Measurements from ENCODE around the gene FGD3.

FGD3 gene

DNA sequence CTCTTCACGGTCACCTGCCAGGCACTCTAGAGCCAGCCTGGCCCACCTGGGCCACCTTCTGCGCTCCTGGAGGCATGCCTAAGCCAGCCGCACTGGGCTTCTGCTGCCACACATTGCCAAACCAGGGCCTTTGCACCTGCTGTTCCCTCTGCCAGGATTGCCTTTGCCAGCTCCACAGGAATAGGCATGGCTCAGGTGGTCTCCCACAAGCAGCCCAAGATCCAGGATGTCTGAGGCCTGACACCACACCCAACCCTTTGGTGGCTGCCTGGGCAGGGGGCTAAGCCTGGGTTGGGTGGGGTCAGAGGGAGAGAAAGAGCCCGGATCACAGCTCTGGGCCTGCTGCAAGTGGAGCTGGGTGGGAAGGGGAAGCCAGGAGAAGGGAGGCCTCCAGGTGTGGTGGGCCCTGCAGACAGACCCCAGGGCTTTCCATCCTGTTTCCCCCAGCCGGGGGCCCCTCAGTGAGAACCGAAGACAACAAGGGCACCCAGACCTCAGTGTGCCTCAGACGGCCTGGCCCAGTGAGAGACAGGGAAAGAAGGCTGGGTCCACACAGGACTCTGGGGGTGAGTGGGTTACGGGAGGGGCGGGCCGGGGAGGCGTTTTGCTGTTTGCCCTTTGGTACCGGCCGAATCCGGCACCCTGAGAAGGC lies 110.5 kb downstream of the FGD3 start:
- no peak for DNase-seq

DNA sequence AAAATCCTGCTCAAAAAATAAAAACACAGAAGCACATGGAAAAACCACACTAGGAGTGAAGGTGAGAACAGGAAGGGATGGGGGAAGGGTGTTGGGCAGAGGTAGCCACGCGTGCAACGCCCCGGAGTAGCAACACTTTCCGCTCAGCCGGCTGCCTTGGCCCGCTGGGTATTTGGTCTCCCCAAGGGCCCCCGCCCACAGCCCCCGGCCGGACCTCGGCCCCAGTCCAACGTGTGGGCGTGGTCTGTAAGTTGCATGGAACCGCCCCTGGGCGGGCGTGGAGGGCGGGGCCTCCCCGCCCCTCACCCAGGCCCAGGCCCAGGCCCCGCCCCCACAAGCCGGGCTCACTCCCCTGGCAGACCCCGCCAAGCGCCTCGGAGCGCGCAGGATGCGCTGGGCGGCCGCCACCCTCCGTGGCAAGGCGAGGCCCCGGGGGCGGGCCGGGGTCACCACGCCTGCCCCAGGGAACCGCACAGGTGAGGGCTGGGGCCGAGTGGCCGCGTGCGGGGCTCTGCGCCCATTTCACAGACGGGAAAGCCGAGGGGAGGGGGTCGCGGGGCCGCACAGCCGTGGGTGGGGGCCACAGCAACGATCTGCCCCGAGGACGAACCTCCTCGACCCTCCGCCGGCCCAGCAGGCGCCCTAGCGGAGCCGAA lies 111.2 kb downstream of the FGD3 start, which contains the start of gene SUSD3:
SUSD3 (plus strand) TSS at position 347 of the 656 bp plus-strand sequence; CDS start at position 389, 42 bp downstream.
- DNase-seq: peak; percentile 71

DNA sequence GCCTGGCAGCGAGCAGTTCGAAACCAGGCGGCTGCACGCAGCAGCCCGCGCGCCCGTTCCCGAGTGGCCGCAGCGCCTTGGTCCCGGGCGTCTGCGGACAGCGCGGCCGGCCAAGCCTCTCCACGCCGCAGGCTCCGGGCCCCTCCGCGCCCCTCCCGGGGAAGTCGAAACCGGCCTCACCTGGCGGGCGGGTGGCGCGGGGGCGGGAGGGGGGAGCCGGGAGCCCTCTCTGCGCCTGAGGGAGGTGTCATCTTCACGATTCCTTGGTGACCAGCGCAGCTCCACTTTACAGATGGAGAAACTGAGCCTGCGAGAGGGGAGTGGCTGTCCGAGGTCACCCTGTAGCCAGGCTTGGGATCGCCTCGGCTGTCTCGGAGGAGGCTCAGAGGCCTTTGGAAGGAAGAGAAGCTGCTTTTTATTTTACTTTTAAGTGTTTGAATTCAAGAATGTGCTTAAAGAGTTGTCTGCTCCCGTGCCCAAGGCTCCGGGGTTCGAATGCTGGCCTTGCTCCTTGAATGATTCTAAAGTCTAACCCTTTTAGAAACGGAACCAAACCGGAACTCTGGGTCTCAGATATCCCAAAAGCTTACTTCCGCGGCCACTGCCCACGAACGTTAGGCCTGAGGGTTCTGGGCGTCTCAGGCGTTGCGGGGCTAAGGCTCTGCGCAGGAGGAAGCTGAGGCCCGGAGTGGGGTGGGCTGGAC lies 111.8 kb downstream of the FGD3 start:
- DNase-seq: peak; percentile 34

DNA sequence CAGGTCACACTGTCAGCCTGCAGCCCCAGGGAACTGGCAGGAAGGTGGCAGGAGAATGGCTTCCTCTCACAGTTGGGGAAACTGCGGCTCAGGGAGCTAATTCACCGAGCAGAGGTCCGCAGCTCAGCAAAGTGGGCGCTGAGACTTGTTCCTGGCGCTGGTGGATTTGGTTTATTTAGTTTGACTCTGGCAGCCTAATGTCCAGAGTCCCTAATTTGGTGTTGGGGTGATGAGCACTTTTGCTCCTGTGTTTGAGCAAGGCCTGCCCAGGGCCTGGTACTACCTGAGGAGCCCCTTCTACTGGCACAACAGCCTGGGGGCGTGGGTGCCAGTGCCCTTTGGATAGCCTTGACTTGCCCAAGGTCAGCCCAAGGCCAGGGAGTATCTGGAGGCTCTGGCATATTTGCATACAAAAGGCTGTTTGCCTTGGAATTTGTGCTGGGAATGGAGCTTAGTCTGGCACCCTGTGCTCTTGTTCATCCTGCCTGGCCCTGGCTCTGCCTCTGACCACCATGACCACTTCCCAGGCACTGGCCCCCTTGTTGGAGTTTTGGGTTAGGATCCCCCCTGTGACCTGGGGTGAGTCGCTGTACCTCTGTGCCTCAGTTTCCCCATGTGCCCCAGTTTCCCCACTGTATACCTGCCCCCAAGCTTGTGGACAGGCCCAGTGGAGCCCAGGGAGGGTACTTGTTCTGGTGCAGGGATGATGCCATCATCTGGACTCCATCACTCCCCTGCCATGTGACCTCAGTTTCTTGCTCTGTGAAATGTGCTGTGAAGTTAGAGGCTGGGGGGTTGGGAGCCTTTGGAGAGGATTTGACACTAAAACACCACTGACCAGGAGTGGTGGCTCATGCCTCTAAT lies 112.6 kb downstream of the FGD3 start:
- DNase-seq: no peak

DNA sequence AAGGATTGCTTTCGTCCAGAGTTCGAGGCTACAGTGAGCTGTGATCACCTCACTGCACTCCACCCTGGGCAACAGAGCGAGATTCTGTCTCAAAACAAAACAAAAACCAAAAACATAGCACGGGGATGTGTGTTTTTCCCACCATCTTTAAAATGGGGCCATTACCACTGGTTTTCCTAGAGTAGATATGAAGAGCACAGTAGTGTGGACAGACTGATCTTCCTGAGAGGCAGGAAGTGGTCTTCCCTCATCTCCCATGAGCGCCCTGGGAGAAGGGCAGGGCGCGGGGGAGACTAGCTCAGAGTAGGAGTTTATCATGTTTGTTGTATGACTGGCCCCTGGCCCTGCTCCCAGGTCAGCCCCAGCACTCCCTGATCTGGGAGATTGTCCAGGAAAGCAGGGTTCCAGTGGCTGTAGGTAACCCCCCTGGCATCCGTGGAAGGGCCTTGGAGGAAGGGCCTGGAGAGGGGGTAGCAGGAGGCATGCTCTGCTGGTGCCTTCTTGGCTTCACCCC lies 113.5 kb downstream of the FGD3 start:
- DNase-seq: peak; percentile 53

DNA sequence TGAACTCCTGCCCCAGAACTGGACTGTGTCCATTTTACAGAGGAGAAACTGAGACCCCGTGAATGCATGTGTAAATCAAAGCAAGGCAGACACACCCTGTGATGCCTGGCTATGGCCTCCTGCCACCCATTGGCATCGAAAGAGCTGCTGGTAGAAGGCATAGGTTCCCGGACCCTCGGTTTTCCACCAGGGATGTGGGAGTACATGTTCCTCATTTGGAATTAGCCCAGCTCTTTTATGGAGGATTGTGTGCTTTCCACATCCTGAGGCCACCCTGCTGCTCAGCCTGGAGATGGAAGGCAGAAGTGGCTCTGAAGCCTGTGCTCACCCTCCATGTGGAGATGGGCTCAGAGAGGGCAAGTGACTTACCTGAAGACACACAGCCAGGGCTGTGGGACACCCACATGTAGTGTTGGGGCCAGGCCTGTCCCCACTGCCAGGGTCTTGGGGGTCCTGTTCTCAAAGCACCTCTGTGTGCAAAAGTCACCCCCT lies 114.0 kb downstream of the FGD3 start:
- DNase-seq: no peak

DNA sequence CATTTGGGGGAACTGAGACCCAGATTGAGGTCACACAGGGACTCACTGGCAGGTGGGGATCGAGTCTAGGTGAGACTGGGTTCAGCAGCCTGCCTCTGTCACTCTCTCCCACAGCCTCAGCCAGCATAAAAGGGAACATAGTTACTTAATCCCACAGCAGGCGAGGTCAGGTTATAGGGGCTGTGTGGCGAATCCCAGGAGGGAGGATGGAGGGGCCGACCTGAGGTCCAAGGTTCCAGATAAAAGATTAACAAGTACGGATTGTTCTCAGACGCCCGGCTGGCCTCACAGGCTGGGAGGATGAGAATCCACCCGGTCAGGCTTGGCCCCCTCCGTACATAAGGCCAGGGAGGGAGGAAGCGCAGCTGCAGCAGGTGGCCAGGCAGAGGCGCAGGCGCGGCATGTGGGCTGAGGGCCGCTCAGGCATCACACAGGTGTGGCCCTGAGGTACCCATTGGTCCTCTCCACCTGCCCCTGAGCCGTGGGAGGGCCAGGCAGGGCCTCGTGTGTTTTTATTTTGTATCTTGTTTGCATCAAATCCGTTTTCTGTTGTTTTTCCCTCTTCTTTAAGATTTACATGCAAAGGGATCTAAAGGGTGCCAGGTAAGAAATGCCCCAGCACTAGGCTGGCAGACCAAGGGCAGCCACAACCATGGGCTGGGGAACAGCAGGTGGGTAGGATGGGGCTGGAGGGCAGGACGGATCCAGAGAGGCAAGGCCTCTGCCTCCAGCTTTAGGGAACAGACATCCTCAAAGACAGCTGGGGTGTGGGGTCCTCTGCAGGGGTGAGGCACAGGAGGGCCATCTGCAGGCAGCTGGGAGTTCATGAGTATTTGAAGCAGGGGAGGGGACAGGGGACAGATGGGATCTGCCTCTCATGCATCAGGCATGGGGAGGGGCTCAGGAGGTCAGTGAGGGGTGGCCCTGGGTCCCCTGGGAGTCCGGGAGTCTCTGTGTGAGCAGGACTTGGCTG lies 114.8 kb downstream of the FGD3 start:
- DNase-seq: no peak

DNA sequence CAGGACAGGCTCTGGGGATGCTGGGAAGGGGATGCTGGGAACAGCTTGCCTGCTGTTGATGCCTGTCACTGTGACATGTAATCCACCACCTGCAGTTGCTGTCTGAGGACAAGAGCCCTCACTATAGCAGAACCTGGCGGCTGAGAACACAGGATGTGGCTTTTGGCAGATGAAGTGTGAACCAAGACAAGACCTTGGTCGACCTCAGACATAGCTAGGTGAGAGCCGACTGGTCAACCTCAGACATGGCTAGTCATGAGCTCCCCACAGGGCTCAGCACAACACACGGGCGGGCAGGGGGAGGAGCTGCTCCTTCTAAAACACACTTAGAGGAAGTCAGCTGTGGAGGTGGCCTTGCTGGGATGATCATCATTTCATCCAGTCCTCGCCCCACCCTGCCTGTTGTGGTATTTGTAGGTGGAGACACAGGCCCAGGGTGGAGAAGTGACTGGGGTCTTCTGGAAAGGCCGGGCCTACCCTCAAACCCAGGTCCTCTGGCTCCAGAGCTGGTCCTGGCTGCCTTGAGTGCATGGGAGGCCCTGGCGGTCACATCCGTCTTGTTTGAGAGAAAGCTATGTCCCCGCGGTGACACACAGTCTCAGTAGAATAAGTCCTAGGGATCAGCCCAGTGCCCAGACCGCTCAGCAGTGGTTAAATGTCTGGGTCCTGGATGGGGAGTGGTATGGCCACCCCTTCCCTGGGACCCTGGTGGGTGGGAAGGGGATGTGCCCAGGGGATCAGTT lies 117.2 kb downstream of the FGD3 start:
- peak; percentile 97 for DNase-seq

DNA sequence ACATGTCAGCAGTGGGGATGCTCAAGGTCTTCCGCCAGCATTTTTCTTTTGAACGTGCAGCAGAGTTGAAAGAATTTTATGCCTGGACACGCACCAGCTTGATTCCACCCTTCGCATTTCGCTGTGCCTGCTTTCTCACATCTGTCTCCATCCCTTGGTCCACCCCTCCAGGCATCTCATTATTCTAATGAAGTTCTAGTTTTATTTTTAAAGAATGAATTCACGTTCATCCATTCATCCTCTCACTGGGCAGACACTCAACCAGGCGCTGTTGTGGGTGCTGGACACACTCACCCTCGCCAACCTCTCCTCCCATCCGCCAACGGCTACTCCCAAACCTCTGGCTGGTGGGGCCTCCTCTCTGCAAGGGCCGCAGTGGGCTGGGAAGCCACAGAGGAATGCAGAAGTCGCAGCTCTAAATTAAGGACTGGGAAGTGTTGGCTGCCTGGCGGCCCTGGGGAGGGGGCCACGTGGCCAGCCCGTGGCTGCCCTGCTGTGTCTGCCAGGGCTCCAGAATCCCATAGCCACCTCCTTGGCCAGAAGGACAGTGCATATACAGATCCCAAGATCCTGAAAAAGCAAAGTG lies 117.9 kb downstream of the FGD3 start:
- DNase-seq: no peak

DNA sequence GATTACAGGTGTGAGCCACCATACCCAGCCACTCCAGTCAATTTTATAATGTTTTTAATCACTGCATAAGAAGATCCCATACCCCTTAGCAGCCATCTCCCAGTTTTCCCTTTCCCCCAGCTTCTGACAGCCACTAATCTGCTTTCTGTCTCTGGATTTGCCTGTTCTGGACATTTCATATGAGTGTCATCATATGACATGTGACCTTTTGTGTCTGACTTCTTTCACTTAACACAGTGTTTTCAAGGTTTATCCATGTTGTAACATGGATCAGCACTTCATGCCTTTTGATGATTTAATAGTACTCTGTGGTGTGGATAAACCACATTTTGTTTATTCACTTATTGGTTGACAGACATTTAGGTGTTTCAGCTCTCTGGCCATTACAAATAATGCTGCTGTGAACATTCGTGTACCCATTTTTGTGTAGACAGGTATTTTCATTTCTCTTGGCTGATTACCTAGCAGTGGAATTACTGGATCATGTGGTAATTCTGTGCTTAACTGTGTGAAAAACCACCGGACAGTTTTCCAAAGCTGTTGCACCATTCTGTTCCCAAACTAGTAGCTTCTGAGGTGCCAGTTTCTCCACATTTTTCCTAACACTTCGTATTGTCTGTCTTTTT lies 119.8 kb downstream of the FGD3 start:
- DNase-seq: no peak

DNA sequence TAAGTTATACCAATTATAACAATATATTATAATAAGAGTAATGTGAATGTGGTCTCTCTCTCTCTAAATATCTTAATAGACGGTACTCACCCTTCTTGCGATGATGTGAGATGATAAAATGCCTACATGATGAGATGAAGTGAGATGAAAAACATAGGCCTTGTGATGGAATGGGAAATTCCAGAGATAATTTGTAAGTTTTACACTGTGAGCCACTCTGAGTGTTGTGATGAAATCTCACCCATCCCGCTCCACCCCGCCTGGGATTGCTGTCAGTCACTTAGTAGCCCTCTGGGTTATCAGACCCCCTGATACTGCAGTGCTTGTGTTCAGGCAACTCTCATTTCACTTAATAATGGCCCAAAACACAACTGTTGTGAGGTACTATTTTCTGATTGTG lies 121.6 kb downstream of the FGD3 start:
- DNase-seq: no peak

DNA sequence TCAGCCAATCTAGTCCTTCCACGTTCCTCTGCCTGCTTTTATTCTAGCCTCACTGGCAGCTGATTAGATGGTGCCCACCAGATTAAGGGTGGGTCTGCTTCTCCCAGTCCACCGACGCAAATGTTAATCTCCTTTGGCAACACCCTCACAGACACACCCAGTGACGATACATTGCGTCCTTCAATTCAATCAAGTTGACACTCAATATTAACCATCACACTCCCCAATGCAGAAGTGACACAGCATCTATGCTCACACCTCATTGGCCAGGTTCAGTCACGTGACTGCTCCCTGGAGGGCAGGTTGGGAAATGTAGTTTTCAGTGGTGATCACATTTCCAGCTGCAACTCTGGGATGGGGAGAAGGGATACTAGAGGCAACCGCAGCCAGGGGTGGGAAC lies 124.1 kb downstream of the FGD3 start:
- no peak for DNase-seq

DNA sequence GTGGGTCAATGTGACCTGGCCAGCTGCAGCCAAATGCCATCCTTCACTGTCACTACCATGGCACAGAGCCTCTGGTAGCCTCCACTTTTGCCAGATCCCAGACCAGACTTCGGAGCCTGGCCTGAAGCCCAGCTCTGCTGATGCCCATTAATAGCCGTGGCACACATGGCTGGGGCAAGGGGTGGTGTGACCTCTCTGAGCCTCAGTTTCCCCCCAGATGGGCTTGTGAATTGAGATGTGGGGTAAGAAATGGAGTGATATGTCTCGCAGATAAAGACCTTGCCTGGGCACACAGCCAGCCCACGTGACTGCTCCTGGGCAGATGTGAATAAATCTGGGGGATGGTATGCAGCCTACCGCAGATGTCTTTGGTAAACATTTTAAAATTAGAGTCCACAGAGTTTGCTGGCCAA lies 125.1 kb downstream of the FGD3 start:
- no peak for DNase-seq

DNA sequence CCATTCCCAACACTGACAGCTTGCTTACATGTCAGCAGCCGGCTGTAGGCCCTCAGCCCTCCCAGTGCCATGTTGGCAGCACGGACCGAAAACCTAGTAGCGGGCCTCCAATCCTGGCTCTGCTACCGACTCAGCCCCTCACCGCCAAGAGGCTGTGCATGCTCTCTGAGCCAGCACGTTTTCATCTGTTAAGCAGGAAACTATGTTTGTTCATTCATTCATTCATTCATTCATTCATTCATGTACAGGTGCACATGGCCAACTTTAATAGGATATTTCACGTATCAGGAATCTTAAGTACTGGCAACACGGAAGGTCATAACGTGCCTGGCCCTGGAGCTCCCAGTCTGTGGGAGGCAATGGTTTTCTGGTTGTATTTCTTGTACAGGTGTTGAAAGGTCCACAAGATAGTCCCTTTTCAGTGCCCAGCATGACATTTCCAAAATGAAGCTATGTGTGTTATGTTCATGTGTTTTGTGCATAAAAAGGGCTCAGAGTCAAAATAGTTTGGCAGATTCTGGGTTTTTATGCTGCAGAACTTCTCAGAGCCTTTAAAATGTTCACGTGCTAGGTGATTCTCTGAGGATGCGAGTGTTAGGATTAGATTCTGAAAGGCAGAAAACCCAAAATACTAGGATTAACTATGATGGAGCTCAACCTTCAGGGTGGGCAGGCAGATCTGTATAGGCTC lies 128.9 kb downstream of the FGD3 start:
- no peak for DNase-seq

DNA sequence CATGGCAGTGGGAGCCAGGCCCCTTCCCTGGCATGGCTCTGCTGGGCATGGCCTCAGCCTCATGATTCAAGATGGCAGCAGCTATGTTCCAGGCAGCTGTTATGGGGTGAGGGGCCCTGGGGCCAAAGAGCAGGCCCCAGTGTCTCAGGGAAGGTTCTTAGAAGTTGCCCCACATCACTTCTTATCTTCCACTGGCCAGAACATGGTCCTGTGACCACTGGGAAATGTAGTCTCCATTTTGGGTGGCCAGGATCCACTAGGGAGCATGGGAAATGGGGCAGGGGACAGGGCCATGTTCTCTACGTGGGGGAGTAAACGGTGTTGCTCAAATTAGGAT lies 129.4 kb downstream of the FGD3 start:
- no peak for DNase-seq

DNA sequence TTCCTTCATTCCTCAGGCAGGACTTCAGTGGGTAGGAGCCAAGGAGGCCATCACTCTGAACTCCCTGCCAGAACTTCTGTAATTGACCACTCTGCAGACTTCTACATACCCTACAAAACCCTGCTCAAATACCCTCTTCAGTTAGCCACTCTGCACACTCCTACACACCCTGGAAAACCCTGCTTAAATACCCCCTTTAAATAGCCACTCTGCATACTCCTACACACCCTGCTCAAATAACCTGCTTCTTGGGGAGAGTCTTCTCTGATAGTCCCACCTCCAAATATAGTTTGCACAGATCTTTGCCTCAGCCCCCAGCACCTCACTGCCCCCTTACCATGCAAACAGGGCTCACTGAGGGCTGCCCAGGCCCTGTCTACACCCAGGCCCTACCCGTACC lies 130.0 kb downstream of the FGD3 start:
- no peak for DNase-seq

DNA sequence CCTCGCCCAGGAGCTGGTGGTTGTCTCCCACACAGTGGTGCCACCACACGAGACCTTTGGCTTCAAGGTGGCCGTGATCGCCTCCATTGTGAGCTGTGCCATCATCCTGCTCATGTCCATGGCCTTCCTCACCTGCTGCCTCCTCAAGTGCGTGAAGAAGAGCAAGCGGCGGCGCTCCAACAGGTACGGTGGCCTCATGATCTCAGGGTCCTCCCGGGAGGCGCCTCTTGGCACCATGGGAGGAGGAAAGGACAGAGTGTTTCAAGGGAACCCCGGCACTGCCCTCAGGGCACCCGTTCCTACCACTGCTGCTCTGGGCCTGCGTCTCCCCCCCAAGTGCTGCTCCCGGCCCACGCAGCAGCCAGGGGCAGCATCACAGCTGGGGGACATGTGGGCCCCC lies 130.5 kb downstream of the FGD3 start:
- no peak for DNase-seq

DNA sequence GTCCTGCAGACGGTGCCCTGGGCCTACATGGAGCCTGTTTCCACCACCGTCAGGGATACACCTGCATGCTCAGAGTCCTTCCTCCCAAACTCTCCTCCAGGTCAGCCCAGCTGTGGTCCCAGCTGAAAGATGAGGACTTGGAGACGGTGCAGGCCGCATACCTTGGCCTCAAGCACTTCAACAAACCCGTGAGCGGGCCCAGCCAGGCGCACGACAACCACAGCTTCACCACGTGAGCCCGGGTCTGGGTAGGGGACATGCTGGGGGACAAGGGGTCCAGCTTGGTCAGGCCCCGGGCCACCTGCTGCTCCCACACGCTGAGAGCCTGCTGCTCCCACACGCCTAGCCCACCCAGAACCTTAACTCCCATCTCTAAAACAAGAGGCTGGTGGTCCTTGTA lies 132.0 kb downstream of the FGD3 start:
- no peak for DNase-seq

DNA sequence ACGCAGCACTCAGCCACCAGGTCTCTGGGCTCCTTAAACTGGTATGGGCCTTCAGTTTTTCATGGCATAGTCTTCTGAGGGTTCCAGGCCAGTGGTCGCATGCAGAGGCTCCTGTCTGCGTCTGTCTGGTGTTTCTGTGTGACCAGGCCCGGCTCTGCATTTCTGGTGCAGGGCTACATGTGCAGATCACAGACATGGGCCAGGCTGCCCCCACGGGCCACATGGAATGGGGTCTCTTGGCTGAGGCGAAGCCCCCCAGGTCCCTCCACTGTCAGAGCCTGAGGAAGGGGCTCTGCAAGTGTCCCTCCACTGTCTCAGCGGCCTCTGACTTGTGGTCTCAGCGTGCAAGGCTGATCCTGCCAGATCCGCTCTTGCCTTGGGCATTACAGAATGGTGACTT lies 133.1 kb downstream of the FGD3 start:
- no peak for DNase-seq
